DND-41 (cell line): ENCODE data around the gene TOMM6.

Experiments used
- ATAC-seq: fragments of 200-7000 bp; cut with Tn5 transposase; 3 replicates; pipeline ENCODE4 v1.9.1; 2021; ENCODE audit warnings: low read depth; ENCODE audit not compliant: insufficient read depth
- DNase-seq: peaks from one replicate; pipeline ENCODE4 v3.0.0-alpha.2; 2020
- H2AFZ ChIP-seq: 2 replicates; pipeline ENCODE4 v1.6.0; 2012; ENCODE audit warnings: low read depth, low read length
- H3K27ac ChIP-seq: 2 replicates; pipeline ENCODE4 v1.5.1; 2012; ENCODE audit warnings: low read length, inconsistent platforms
- H3K27me3 ChIP-seq: fragments of 200-600 bp; sonication (generic); 2 replicates; pipeline ENCODE4 v1.6.0; 2012; ENCODE audit warnings: low read length, mild to moderate bottlenecking, inconsistent platforms; ENCODE audit not compliant: insufficient read depth, poor library complexity
- H3K36me3 ChIP-seq: 2 replicates; pipeline ENCODE4 v1.5.1; 2012; ENCODE audit warnings: low read length, inconsistent platforms; ENCODE audit not compliant: insufficient read depth
- H3K4me1 ChIP-seq: 2 replicates; pipeline ENCODE4 v1.5.1; 2012; ENCODE audit warnings: mild to moderate bottlenecking, low read length; ENCODE audit not compliant: insufficient read depth
- H3K4me2 ChIP-seq: 2 replicates; pipeline ENCODE4 v1.6.0; 2012; ENCODE audit warnings: mild to moderate bottlenecking, moderate library complexity, low read length, inconsistent platforms; ENCODE audit not compliant: insufficient read depth
- H3K4me3 ChIP-seq, 2 experiments: fragments of 200-600 bp in 1 of 2; shearing (Covaris generic) in 1 of 2; 2 replicates each; pipeline ENCODE4 v1.5.1; 2012 to 2016; ENCODE audit warnings: inconsistent platforms in 2 of 2, low read length in 2 of 2, mild to moderate bottlenecking in 2 of 2, low read depth in 1 of 2, moderate library complexity in 1 of 2
- H3K79me2 ChIP-seq: 2 replicates; pipeline ENCODE4 v1.6.0; 2012; ENCODE audit warnings: low read length, inconsistent platforms; ENCODE audit not compliant: insufficient read depth
- H3K9ac ChIP-seq: 2 replicates; pipeline ENCODE4 v1.6.0; 2012; ENCODE audit warnings: low read depth, mild to moderate bottlenecking, inconsistent platforms, low read length, moderate library complexity
- H3K9me3 ChIP-seq: 2 replicates; pipeline ENCODE4 v1.5.1; 2012; ENCODE audit warnings: low read length, moderate library complexity, mild to moderate bottlenecking, inconsistent platforms; ENCODE audit not compliant: insufficient read depth, severe bottlenecking
- H4K20me1 ChIP-seq: 2 replicates; pipeline ENCODE4 v1.6.0; 2012; ENCODE audit warnings: low read length; ENCODE audit not compliant: insufficient read depth
- EZH2 ChIP-seq: IDR thresholded peaks from 3 replicates; pipeline ENCODE4 v1.6.1; 2012; ENCODE audit warnings: borderline replicate concordance, low read depth, mild to moderate bottlenecking, moderate library complexity, low read length, inconsistent platforms; ENCODE audit not compliant: severe bottlenecking
- TF ChIP-seq, protein P1 (sequence below): IDR thresholded peaks from 2 replicates; pipeline ENCODE4 v1.5.1; 2012; ENCODE audit warnings: borderline replicate concordance, low read length, moderate library complexity, mild to moderate bottlenecking; ENCODE audit not compliant: poor library complexity, severe bottlenecking; ENCODE audit errors: extremely low read depth

TOMM6 gene

DNA sequence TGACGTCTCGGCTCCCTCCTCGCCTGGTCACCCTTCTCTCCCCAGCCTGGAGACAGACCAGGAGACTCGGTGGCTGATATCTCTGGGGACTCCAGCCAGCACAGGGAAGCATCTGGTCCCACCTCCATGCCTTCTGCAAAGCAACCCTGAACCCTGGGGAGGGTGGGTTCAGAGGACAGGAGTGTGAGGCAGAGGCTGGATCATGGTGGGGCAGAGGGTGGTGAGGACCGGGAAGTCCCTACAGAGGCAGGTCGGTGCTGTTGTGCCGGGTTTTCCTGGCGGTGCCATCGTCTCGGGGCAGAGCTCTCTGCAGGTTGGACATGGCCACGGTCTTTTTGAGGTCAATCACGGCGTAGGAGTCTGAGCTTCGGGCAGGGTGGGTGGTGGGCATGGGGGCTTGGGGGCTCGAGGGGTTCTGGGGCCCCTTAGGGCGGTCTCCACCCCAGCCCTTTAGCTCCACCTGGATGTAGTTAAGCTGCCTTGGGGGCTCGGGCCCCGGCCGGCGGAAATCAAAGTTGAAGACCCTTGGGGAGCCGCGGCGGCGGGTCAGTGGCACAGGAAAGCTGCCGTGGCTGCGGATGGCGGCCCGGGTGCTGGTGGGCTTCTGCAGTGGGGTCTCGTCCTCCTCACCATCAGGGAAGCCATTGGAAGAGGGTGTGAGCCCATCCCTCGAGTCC lies 17.0 kb upstream of the TOMM6 start:
- H2AFZ ChIP-seq: no peak overlapping the region
- H3K4me2 ChIP-seq: no peak overlapping the region
- no peaks in the 10 kb centered on the region for H3K9me3 ChIP-seq
- no peak overlapping the region for H3K27ac ChIP-seq
- no peak overlapping the region for H3K4me3 ChIP-seq
- H3K4me1 ChIP-seq: no peaks in the 10 kb centered on the region
- H4K20me1 ChIP-seq: no peaks in the 10 kb centered on the region
- H3K9ac ChIP-seq: no peak overlapping the region
- no peaks in the 10 kb centered on the region for H3K27me3 ChIP-seq
- TF ChIP-seq EZH2: no peak
- TF ChIP-seq, protein P1, sequence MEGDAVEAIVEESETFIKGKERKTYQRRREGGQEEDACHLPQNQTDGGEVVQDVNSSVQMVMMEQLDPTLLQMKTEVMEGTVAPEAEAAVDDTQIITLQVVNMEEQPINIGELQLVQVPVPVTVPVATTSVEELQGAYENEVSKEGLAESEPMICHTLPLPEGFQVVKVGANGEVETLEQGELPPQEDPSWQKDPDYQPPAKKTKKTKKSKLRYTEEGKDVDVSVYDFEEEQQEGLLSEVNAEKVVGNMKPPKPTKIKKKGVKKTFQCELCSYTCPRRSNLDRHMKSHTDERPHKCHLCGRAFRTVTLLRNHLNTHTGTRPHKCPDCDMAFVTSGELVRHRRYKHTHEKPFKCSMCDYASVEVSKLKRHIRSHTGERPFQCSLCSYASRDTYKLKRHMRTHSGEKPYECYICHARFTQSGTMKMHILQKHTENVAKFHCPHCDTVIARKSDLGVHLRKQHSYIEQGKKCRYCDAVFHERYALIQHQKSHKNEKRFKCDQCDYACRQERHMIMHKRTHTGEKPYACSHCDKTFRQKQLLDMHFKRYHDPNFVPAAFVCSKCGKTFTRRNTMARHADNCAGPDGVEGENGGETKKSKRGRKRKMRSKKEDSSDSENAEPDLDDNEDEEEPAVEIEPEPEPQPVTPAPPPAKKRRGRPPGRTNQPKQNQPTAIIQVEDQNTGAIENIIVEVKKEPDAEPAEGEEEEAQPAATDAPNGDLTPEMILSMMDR: no peak
- no peaks in the 10 kb centered on the region for H3K79me2 ChIP-seq
- ATAC-seq (no peak), DNase-seq (no peak)
- H3K36me3 ChIP-seq: peaks cover 40% of the 10 kb centered on the region

DNA sequence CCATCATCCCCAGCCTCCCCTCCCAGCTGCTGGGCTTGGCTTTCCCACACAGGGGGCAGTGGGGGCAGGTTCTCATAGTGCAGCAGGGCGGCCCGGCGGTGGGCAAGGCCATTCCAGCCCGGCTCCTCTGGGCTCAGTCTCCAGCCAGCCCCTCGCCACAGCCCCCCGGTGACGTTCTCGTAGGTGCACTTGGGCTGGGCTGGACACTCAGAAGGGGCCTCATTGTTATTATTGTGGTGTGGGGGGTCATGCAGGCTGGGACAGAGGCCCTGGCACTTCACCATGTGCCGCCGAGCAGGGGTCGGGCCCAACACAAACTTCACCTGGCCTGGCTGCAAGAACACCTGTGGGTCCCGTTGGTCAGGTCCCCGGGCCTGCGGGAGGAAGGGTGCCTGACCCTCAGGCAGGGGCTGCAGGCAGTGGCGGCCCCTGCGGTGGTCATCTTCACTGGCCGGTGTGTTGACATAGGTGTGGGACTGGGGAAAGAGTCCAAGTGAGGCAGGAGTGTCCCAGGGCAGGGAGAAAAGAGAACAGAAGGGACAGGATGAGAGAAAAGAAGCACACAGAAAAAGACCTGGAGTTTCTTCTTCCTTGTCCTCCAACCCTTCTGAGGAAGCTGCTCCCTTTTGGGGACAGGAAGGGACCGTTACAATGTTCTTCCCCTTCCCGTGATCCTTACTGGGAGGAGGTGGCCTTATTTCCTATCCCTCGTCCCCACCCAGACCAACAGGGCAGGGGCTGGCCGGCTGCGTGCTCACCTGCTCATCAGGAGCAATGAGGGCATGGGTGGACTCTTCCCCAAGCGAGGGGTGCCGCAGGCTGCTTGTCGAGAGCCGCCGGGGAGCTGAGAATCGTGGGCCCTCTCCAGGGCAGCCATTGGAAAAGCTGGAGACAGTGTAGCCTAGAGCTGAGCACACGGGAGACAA lies 16.2 kb upstream of the TOMM6 start:
- H3K4me3 ChIP-seq: no peak overlapping the region
- H2AFZ ChIP-seq: no peak overlapping the region
- peaks cover 44% of the 10 kb centered on the region for H3K36me3 ChIP-seq
- H4K20me1 ChIP-seq: no peaks in the 10 kb centered on the region
- H3K4me2 ChIP-seq: no peak overlapping the region
- no peaks in the 10 kb centered on the region for H3K9me3 ChIP-seq
- no peaks in the 10 kb centered on the region for H3K4me1 ChIP-seq
- H3K27me3 ChIP-seq: no peaks in the 10 kb centered on the region
- H3K27ac ChIP-seq: no peak overlapping the region
- DNase-seq (no peak), ATAC-seq (no peak)
- no peaks in the 10 kb centered on the region for H3K79me2 ChIP-seq
- no peak for TF ChIP-seq EZH2
- TF ChIP-seq, protein P1: no peak
- no peak overlapping the region for H3K9ac ChIP-seq

DNA sequence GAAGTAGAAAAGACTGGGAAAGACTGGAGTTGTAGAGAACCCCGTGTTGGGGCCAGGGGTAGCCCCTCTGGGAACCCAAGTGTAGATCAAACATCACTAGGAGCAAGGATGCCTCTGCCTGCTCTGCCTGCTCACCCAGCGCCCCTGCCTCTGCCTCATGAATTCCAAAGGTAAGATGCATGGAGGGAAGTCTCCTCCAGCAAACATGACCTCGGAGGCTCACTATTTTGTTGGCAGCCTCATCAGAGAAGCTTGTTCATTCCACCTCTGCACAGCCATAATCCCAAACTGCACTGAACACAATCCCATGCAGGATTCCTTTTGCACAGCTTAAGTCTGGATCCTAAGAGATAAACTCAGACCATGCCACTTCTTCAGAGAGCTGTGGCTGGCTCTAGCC lies 12.7 kb upstream of the TOMM6 start:
- Histone ChIP-seq H2AFZ (no peak overlapping the region), H3K27me3 (no peaks in the 10 kb centered on the region)

More for the DNA sequence above, 12.7 kb upstream of the TOMM6 start:
- ATAC-seq: no peak
- H3K9me3 ChIP-seq: no peaks in the 10 kb centered on the region
- no peak overlapping the region for H3K27ac ChIP-seq
- H3K4me2 ChIP-seq: no peak overlapping the region
- peaks cover 9% of the 10 kb centered on the region for H3K79me2 ChIP-seq
- no peak for DNase-seq
- no peak for TF ChIP-seq EZH2
- TF ChIP-seq, protein P1: no peak
- peaks cover 48% of the 10 kb centered on the region for H3K36me3 ChIP-seq
- H3K4me1 ChIP-seq: peaks cover 16% of the 10 kb centered on the region
- no peak overlapping the region for H3K4me3 ChIP-seq
- H4K20me1 ChIP-seq: no peaks in the 10 kb centered on the region
- H3K9ac ChIP-seq: no peak overlapping the region
